Heart left ventricle (tissue), 16 donors: ENCODE data around the gene ARHGAP10. TPM values are rescaled to one million over a fixed set of nuclear protein-coding genes. Genes with fewer than 3 reads are reported as not detected.
"Not testable (repeated sequence)": the region's sequence is repeated elsewhere in the genome, so short reads cannot be mapped to it uniquely, and the experiment has no call there.

ENCODE experiments used
- ATAC-seq, 4 donors: fragments of 200-7000 bp; cut with Tn5 transposase; one replicate each; pipeline ENCODE4 v1.9.1; 2020 to 2022; ENCODE audit warnings: moderate library complexity in 4 of 4, mild to moderate bottlenecking in 3 of 4, moderate number of reproducible peaks in 1 of 4
- DNase-seq, 5 donors: peaks; one replicate each; pipeline ENCODE4 v3.0.0-alpha.2; 2020
- H3K27ac ChIP-seq, 12 donors: fragments of 200-600 bp; sonication (generic) in 4 of 12; one replicate each; pipeline versions ENCODE4 v1.5.0 to v1.8.0; 2016 to 2022; ENCODE audit warnings: mild to moderate bottlenecking in 2 of 12
- H3K27me3 ChIP-seq, 9 donors: fragments of 200-600 bp; sonication (generic) in 2 of 9; one replicate each; pipeline versions ENCODE4 v1.5.1 to v1.8.0; 2016 to 2022; ENCODE audit warnings: mild to moderate bottlenecking in 3 of 9
- H3K36me3 ChIP-seq, 9 donors: fragments of 200-600 bp; sonication (generic) in 2 of 9; one replicate each; pipeline versions ENCODE4 v1.5.0 to v1.8.0; 2018 to 2022; ENCODE audit warnings: mild to moderate bottlenecking in 2 of 9
- H3K4me1 ChIP-seq, 12 donors: fragments of 200-600 bp; sonication (generic) in 4 of 12; one replicate each; pipeline versions ENCODE4 v1.5.0 to v1.8.0; 2016 to 2022; ENCODE audit warnings: mild to moderate bottlenecking in 3 of 12
- H3K4me3 ChIP-seq, 12 donors: fragments of 200-600 bp; sonication (generic) in 4 of 12; one replicate each; pipeline versions ENCODE4 v1.5.0 to v1.8.0; 2017 to 2022; ENCODE audit warnings: mild to moderate bottlenecking in 9 of 12, moderate library complexity in 4 of 12
- H3K9me3 ChIP-seq, 12 donors: fragments of 200-600 bp; sonication (generic) in 4 of 12; one replicate each; pipeline versions ENCODE4 v1.5.0 to v1.8.0; 2016 to 2022; ENCODE audit warnings: mild to moderate bottlenecking in 1 of 12
- POLR2A ChIP-seq, 2 donors: fragments of 450-650 bp; IDR thresholded peaks; one replicate each; pipeline ENCODE4 v1.6.1; 2017; ENCODE audit warnings: antibody characterized with exemption in 2 of 2, mild to moderate bottlenecking in 2 of 2, moderate library complexity in 2 of 2
- WGBS, 4 donors: extraction: QIAGEN DNeasy Blood & Tissue Kit in 2 of 4; methylation state at CpG; one replicate each; pipeline versions ENCODE4 v1.1.5 to v1.1.7; 2013 to 2018; 5-methylcytosine and 5-hydroxymethylcytosine counted together
- intact Hi-C, 10 donors: fragments of 100-400 bp; cut with DNase I; formaldehyde crosslinking; loops; one replicate each; pipeline versions ENCODE4 v1.11.1 to v1.14.2; 2022
- polyA plus RNA-seq, 2 donors: library from polyadenylated mRNA; stranded (reverse); fragments of 200-250 nt; gene quantifications; one replicate each; pipeline ENCODE4 v1.2.3, GENCODE V29; 2013
- total RNA-seq, 9 donors: library from RNA; depleted of rRNA in 2 of 9; stranded (reverse); fragments of >200 nt in 2 of 9; fragmentation: NEBNext Ultra II Directional in 3 of 9; extraction: Animal tissue kit (Norgen Biotek cat#: 25700) in 3 of 9; gene quantifications; one replicate each; pipeline versions ENCODE4 v1.1.0 to v1.2.4, GENCODE V29; 2016 to 2023
- TF ChIP-seq, protein P1 (sequence below), 12 donors: fragments of 200-600 bp; sonication (generic) in 4 of 12; IDR thresholded peaks; one replicate each; pipeline versions ENCODE4 v1.5.0 to v1.8.0; 2018 to 2022; ENCODE audit warnings: antibody characterized with exemption in 12 of 12, mild to moderate bottlenecking in 5 of 12
- donor health status: ischemic (EF 13 %, LVEDD 7.1; RV severe dilation, severe dysfunction).
- donor health status: healthy with polysubstance abuse.
- donor health status: DM: no; HTN: yes; CAD: no.
- donor health status: DM: no; HTN: no; CAD: no.
- donor health status: ischemic (EF 25% LVEDD 6.9; RV normal size, moderate dysfunction).
- donor health status: ischemic (EF 25% LVEDD 5.7; RV mildly dilated, moderate dysfunction).
- donor health status: healthy.
- donor health status: DM: yes; HTN: yes; CAD: no.
- donor health status: ischemic (EF 35%, LVEDD 5.7; RV mildly dilated, moderate dysfunction).
- donor health status: nonischemic (EF 11% LVEDD 7.7; RV severe dilation, severe dysfunction).
- donor health status: DM: yes; HTN: yes; CAD: no.
- donor health status: PGD.
- donor health status: ischemic (EF 29% LVEDD 5.4; RV normal size, mild dysfunction).
- donor health status: nonischemic (EF 23%, LVEDD 6.1; RV moderate dilation, normal function).

Gene ARHGAP10
- total and polyA plus RNA-seq, 11 donors = 30.6 to 73.7 (median 51.7) TPM

DNA sequence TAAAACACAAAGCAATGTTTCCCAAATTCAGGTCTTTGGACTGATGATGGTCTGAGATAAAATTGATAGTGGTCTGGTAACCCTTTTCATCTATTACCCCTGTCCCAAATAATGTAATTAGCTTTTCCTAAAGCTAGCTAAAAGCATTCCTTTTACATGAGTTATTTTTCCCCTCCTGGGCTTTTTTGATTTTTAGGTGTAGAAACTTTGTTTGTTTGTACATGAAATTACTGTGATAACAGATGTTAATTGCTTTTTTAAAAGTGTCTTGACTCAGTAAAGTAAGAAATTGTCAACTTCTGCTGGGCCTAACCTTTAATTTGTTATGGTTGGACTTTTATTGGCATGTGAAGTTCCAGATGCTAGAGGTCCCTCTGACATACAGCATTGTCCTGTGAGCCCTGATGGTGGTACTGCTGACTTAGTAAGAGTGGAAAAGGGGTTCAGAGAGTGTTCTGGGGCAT lies 145.5 kb downstream of the ARHGAP10 start:
- no peak overlapping the region for H3K4me3 ChIP-seq
- peak in 1 of 4 donors; percentile 51 for ATAC-seq
- no peaks in the 10 kb centered on the region for H3K9me3 ChIP-seq
- H3K27ac ChIP-seq = no peak overlapping the region
- H3K4me1 ChIP-seq = peaks cover 0 to 7% (median 0%) of the 10 kb centered on the region in 12 donors
- peaks cover 0 to 68% (median 44%) of the 10 kb centered on the region in 9 donors for H3K36me3 ChIP-seq
- intact Hi-C loops = no loop called here
- no peaks in the 10 kb centered on the region for H3K27me3 ChIP-seq
- TF ChIP-seq POLR2A (IDR thresholded peaks at IDR 0.05) = no peak
- no peak for DNase-seq

- WGBS, 4 donors = 95 to 100% (median 97%) methylated on average over 1 of the region's 1 CpG
- TF ChIP-seq, protein P1, sequence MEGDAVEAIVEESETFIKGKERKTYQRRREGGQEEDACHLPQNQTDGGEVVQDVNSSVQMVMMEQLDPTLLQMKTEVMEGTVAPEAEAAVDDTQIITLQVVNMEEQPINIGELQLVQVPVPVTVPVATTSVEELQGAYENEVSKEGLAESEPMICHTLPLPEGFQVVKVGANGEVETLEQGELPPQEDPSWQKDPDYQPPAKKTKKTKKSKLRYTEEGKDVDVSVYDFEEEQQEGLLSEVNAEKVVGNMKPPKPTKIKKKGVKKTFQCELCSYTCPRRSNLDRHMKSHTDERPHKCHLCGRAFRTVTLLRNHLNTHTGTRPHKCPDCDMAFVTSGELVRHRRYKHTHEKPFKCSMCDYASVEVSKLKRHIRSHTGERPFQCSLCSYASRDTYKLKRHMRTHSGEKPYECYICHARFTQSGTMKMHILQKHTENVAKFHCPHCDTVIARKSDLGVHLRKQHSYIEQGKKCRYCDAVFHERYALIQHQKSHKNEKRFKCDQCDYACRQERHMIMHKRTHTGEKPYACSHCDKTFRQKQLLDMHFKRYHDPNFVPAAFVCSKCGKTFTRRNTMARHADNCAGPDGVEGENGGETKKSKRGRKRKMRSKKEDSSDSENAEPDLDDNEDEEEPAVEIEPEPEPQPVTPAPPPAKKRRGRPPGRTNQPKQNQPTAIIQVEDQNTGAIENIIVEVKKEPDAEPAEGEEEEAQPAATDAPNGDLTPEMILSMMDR (IDR thresholded peaks at IDR 0.05) = no peak
- no peak for TF ChIP-seq POLR2A (IDR thresholded peaks at IDR 0.05)
- peaks cover 0 to 8% (median 0%) of the 10 kb centered on the region in 12 donors for H3K4me1 ChIP-seq
- no peaks in the 10 kb centered on the region for H3K27me3 ChIP-seq
- no peak overlapping the region for H3K27ac ChIP-seq
- DNase-seq (no peak), ATAC-seq (no peak)
- H3K4me3 ChIP-seq = no peak overlapping the region
- peaks cover 0 to 75% (median 51%) of the 10 kb centered on the region in 9 donors for H3K36me3 ChIP-seq
- no peaks in the 10 kb centered on the region for H3K9me3 ChIP-seq
- intact Hi-C loops = no loop called here
These were observed 147.8 kb downstream of the ARHGAP10 start for GRCh38 chr4:147879676-147880075.

- intact Hi-C loops = no loop called here
- H3K4me1 ChIP-seq = peaks cover 0 to 9% (median 0%) of the 10 kb centered on the region in 12 donors
- ATAC-seq (no peak), DNase-seq (no peak)
- H3K27me3 ChIP-seq = no peaks in the 10 kb centered on the region
- H3K9me3 ChIP-seq = no peaks in the 10 kb centered on the region
- 95 to 96% (median 95%) methylated on average over 3 of the region's 3 CpGs for WGBS, 4 donors
- TF ChIP-seq POLR2A (IDR thresholded peaks at IDR 0.05) = no peak
- TF ChIP-seq, protein P1 (IDR thresholded peaks at IDR 0.05) = no peak
- H3K27ac ChIP-seq = no peak overlapping the region
- no peak overlapping the region for H3K4me3 ChIP-seq
- H3K36me3 ChIP-seq = peaks cover 0 to 76% (median 43%) of the 10 kb centered on the region in 9 donors
These were observed 148.6 kb downstream of the ARHGAP10 start for GRCh38 chr4:147880511-147880910.

GRCh38 chr4:147884536-147884935 lies 152.6 kb downstream of the ARHGAP10 start:
- no peak overlapping the region for H3K4me3 ChIP-seq
- H3K27me3 ChIP-seq = no peaks in the 10 kb centered on the region
- DNase-seq (no peak), ATAC-seq (peak; percentile 24 to 65 (median 58))
- 59 to 66% (median 63%) methylated on average over 2 of the region's 2 CpGs for WGBS, 4 donors
- no peaks in the 10 kb centered on the region for H3K9me3 ChIP-seq
- TF ChIP-seq POLR2A (IDR thresholded peaks at IDR 0.05) = no peak
- TF ChIP-seq, protein P1 (IDR thresholded peaks at IDR 0.05) = no peak
- intact Hi-C loops = no loop called here
- H3K36me3 ChIP-seq = peaks cover 0 to 82% (median 31%) of the 10 kb centered on the region in 9 donors
- peaks cover 0 to 9% (median 0%) of the 10 kb centered on the region in 12 donors for H3K4me1 ChIP-seq
- no peak overlapping the region for H3K27ac ChIP-seq

DNA sequence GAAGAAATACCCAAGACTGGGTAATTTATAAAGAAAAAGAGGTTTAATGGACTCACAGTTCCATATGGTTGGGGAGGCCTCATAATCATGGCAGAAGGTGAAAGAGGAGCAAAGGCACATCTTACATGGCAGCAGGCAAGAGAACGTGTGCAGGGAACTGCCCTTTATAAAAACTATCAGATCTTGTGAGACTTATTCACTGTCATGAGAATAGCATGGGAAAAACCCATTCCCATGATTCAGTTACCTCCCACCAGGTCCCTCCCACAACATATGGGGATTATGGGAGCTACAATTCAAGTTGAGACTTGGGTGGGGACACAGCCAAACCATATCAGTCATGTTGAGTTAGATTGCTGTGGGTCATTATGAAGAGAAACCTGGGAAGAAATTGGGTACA lies 153.3 kb downstream of the ARHGAP10 start:
- ATAC-seq, H3K27ac ChIP-seq: not testable (repeated sequence)
- H3K4me1 ChIP-seq = peaks cover 0 to 12% (median 0%) of the 10 kb centered on the region in 12 donors

More for the DNA sequence above, 153.3 kb downstream of the ARHGAP10 start:
- H3K4me3 ChIP-seq, DNase-seq, H3K9me3 ChIP-seq, H3K27me3 ChIP-seq, intact Hi-C loops: not testable (repeated sequence)
- WGBS, 4 donors = 88 to 100% (median 94%) methylated on average over 1 of the region's 1 CpG
- H3K36me3 ChIP-seq = peaks cover 0 to 75% (median 25%) of the 10 kb centered on the region in 9 donors
